KOPT-K1 (cell line): ENCODE data around the gene CDH10.

Experiments
- H3K27ac ChIP-seq: fragments of 200-600 bp; sonication (generic); 2 replicates; pipeline ENCODE4 v1.5.1; 2016; ENCODE audit warnings: antibody characterized with exemption, mild to moderate bottlenecking, low read depth, low read length; ENCODE audit not compliant: poor library complexity, severe bottlenecking
- H3K36me3 ChIP-seq: fragments of 200-600 bp; sonication (generic); 2 replicates; pipeline ENCODE4 v1.5.1; 2017; ENCODE audit warnings: antibody characterized with exemption, mild to moderate bottlenecking, low read length, moderate library complexity; ENCODE audit not compliant: insufficient read depth
- H3K9me3 ChIP-seq: fragments of 200-600 bp; sonication (generic); 2 replicates; pipeline ENCODE4 v1.5.1; 2017; ENCODE audit warnings: antibody characterized with exemption, low read length, mild to moderate bottlenecking; ENCODE audit not compliant: insufficient read depth, poor library complexity, severe bottlenecking

Gene CDH10

DNA sequence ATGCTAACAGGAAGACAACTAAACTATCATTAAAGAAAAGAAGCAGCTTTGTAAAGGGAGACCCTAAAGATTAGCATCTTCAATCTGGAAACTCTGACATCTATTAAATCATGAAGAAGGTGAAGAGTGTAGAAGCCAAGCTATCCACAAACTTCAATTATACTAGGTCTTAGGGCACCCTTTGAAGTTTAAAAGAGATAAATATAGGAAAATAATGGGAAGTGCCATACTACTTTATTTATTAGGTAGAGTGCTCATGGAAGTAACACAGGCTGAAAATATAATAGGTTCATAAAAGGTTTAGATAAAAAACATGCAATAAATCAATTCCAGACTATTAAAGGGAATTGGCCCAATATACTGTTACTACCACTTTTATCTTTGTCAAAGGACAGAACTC, 19.9 kb downstream of the CDH10 start:
- H3K36me3 ChIP-seq = no peaks in the 10 kb centered on the region
- no peak overlapping the region for H3K27ac ChIP-seq
- H3K9me3 ChIP-seq = no peaks in the 10 kb centered on the region

DNA sequence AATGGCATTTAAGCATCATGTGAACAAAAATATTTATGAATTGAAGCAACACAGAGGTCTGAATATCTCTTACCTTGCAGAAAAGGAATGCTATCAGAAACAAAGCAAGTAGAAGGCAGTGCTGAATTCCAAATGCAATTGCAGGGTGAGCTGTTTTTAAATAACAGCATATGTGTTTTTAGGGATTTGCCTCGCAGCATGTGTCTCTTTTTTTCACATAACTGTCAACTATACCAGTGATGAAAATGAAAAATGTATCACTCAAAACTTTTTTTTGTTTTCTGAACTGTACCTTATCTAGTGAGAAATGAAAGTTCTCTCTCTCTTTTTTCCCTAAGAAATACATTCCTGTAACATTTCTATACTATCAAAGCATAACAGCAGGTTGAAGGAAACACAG, 21.2 kb downstream of the CDH10 start:
- Histone ChIP-seq H3K36me3 (no peaks in the 10 kb centered on the region), H3K27ac (no peak overlapping the region)

DNA sequence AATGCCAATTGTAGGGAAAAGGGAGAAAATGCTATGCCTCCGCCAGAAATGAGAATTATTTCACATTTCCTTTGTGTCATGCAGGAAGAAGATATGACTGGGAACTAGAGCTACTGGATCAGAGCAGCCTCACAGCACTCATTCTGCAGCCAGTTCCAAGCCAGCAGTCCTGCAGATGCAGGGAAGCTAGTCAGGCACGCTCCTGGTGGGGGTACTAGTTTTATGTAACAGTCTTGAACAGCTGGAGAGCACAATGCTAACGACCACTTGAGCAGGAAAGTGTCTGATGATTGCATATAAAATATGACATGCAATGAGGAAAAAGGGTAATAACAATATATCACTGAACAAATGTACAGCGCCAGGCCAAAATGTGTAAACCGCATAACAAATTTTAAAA, 21.7 kb downstream of the CDH10 start:
- H3K27ac ChIP-seq = no peak overlapping the region
- H3K36me3 ChIP-seq = no peaks in the 10 kb centered on the region
- H3K9me3 ChIP-seq = no peaks in the 10 kb centered on the region

More for the DNA sequence above, 21.2 kb downstream of the CDH10 start:
- H3K9me3 ChIP-seq = no peaks in the 10 kb centered on the region

DNA sequence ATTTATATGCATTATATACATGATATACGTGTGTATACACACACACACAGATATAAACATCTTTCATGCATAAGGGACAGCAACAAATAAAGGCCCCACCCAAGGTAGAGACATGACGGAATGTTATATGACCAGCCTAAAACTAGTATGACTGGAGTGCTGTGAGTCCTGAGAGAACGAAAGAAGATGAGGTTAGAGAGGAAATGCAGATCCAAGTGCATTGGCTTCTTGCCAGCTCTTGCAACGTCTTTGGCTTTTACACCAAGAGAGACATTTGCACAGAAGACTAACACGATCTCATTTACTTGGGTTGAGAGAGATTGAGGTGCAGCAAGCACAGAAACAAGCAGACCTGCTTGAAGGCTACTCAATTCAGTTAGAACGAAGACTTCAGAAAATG, 23.0 kb downstream of the CDH10 start:
- H3K27ac ChIP-seq = no peak overlapping the region
- H3K9me3 ChIP-seq = no peaks in the 10 kb centered on the region
- no peaks in the 10 kb centered on the region for H3K36me3 ChIP-seq

DNA sequence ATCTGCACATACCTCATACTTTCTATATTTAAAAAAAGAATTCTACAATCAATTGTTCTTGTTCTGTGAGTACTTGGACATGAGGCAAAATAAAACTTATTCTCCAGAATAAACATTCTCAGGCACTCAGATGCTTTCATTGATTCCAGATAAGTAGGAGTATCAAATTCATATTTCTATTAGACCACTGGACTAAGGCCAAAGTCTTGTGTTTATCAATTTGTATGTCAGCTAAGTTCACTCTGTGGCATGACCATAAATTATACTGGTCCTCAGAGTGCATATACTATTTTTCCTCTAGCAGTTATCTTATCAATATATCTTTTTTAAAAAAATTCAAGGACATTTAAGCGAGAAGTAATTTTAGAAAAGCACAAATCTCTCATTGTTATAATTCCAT, 28.2 kb downstream of the CDH10 start:
- Histone ChIP-seq H3K27ac (no peak overlapping the region), H3K36me3 (no peaks in the 10 kb centered on the region), H3K9me3 (no peaks in the 10 kb centered on the region)

DNA sequence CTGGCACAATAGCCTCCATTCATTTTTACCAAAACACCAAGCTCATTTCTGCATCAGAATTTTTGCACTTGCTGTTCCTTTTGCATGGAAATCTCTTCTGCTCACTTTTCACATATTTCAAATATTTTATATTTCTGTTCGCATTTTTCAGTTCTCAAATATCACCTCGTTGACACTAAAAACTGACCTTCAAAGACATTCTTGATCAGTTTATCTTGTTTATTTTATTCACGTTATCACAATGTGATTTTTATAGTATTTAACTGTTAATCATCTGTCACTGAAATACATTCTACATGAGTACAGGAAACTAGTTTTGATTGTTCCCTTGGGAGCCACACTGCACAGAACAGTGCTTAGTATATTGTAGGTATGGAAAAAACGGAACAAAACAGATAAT, 29.6 kb downstream of the CDH10 start:
- Histone ChIP-seq H3K27ac (no peak overlapping the region), H3K36me3 (no peaks in the 10 kb centered on the region), H3K9me3 (no peaks in the 10 kb centered on the region)

DNA sequence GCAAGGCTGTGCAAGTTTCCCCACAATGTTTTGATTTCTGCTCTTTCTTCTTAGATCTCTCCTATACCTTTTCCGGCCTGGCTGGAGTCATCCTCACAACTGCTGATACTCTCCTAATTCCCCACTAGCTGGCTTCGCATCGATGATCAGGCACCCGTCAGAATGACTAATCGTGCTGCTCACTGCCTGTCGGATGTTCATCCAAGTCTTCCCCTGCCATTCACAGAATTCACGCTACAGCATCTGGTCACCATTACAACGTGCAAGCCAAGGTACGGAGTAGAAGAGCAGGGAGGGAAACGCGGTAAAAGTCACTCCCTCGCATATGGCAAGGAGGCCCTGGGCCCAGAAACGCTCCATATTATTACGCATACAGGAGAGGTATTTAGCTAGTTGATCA, 35.1 kb downstream of the CDH10 start:
- no peak overlapping the region for H3K27ac ChIP-seq
- no peaks in the 10 kb centered on the region for H3K9me3 ChIP-seq
- H3K36me3 ChIP-seq = no peaks in the 10 kb centered on the region

DNA sequence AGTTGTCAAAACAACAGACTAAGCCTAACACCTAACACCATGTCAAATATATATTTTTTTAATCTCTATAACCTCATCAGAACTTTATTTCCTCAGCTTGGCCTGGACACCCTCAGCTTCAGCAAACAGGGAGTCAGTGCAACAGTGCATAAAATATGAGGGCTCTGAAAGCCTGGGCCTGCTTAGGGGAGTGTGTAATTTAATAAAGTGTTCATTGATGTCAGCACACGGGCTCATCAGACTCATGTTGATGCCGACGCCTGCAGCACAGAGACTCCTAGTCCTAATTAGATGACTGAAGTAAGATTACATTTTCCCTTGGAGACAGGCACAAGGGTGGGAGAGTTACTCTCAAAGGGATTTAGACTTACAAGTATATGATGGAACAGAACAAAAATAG, 37.8 kb downstream of the CDH10 start:
- no peaks in the 10 kb centered on the region for H3K36me3 ChIP-seq
- H3K27ac ChIP-seq = no peak overlapping the region
- no peaks in the 10 kb centered on the region for H3K9me3 ChIP-seq

DNA sequence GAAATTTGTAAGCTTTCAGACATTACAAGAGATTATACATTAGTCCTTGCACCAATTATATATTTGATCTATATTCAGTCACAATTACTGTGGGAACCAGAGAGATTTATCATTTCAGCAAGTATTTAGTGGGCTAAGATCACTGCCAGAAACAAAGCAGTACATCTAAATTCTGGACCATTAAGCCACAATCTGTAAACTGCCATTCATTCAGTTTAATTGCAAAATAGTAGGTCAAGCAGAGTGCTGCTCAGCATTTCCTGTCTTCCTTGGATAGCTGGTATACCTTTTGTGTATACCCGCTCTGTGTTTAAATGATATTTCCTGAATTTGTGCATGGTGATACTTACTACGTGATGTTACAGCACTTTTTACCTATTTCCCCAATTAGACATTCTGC, 42.6 kb downstream of the CDH10 start:
- H3K27ac ChIP-seq = no peak overlapping the region
- H3K36me3 ChIP-seq = no peaks in the 10 kb centered on the region

DNA sequence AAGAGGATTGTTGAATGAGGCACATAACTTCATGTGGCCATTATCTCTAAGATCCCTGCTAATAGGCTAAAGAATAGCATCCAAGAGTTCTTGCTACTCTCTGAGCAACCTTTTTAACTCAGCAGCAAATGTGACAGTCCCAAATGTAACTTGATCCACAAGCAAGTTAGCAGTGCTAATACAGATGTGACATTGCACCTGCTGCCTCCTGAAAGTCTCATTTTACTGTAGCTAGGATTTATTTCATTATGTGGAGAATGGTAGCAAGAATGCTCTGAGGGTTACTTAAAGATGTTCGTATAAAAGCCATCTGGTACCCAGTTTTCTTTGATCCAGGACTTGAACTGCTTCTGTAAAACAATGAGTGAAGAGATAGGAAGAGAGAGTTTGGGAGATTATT, 45.8 kb downstream of the CDH10 start:
- no peaks in the 10 kb centered on the region for H3K9me3 ChIP-seq
- no peak overlapping the region for H3K27ac ChIP-seq
- H3K36me3 ChIP-seq = no peaks in the 10 kb centered on the region

More for the DNA sequence above, 42.6 kb downstream of the CDH10 start:
- H3K9me3 ChIP-seq = no peaks in the 10 kb centered on the region

DNA sequence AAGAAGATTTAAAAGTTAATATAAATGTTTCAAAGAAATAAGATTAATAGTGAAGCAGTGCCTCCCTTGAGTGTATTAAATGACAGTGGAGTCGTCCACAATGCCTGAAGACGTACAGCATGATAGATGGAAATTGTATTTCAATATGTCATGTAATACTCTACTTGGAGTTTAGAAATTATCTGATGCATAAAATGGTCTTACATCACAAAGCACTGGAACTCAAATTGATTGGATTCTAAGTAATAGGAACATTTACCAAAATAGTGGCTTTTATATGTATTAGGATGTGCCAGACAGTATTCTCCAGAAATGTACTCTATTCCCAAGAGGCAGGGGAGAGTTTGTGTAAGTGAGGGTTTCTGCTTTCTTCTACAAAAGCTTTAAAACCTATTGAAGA, 49.4 kb downstream of the CDH10 start:
- no peak overlapping the region for H3K27ac ChIP-seq
- no peaks in the 10 kb centered on the region for H3K36me3 ChIP-seq
- no peaks in the 10 kb centered on the region for H3K9me3 ChIP-seq

DNA sequence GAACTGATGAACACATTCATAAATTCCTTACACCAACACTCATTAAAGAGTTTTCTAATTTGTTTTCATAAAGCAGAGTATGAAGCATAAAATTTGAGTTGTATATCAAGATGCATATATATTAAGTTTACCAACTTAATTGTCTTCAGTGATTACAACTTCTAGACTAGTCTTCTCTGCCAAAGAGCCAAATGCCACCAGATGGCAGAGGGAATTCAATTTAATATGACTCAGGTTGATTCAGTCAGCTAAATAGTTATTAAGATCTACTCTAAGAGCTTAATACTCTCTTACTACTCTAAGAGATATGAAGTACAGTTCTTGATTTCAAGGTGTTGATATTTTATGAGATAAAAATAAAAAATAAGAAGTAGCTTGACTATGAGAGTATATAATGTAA, 53.4 kb downstream of the CDH10 start:
- H3K9me3 ChIP-seq = no peaks in the 10 kb centered on the region
- no peak overlapping the region for H3K27ac ChIP-seq
- no peaks in the 10 kb centered on the region for H3K36me3 ChIP-seq

DNA sequence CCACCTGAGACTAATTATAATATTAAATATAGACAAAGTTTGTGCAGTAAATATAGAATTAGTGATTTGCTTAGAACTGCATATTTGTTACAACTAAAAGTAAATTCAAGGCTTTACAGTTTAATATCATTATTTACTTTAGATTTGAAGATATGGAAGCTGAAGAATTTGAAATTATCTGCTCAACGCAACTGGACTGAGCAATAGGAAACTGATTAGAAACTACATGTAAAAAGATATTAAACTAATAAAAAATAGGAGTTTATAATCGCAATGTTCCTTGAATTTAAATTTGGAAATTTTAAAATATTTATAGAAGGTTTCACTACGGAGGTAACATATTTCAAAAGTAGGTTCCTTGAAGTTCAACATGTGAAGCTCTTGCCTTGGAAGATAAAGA, 55.2 kb downstream of the CDH10 start:
- H3K27ac ChIP-seq = no peak overlapping the region
- no peaks in the 10 kb centered on the region for H3K36me3 ChIP-seq
- no peaks in the 10 kb centered on the region for H3K9me3 ChIP-seq

DNA sequence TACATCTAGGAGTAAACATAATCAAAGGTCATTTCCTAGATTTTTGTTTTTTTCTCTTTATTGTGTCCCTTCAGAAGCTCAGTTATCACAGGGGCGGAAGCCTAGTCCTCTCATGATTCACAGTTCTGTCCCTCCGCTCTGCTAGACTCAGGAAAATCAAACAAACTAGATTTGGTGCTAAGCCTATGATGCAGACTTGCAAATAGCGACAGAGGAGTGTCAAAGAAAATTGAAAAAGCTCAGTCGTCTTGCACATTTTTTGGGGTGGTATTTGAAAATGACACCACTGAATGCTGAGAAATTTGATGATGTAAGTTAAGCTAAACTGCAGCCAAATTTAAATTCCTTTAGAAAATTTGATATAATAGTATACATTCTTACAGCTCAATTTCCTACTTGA, 59.0 kb downstream of the CDH10 start:
- Histone ChIP-seq H3K9me3 (no peaks in the 10 kb centered on the region), H3K36me3 (no peaks in the 10 kb centered on the region), H3K27ac (no peak overlapping the region)

DNA sequence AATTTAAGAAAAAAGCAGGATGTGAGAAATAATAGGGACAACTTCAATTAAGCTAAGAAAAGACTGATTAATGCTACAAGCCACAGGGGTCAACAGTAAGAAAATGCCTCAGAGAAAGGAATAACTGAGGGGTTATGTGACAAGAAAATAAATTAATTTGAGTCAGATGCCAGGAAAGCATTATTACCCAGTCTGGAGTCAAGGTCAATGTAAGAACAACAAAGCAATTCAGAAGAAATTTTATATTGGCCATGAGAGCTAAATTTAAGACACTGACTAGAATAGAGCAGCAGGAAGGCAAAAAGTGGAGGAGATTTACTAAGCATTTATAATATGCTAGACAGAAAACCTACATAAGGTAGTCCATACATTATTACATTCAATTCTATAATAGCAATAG, 73.5 kb downstream of the CDH10 start:
- Histone ChIP-seq H3K9me3 (no peaks in the 10 kb centered on the region), H3K36me3 (no peaks in the 10 kb centered on the region), H3K27ac (no peak overlapping the region)

DNA sequence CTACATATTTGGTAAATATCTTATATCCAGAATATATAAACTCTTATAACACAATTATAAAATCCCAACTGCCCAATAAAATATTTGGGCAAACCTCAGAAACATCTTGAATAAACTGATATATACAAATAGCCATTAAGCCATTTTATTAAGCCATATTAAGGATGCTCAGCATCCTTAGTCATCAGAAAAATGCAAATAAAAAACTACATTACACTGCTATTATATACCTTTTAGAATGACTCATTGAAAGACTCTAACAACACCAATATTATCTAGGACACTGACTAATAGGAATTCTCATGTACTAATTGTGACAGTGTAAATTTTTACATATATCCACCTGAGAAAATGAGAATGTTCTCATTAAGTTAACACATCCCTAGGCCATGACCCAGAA, 77.8 kb downstream of the CDH10 start:
- Histone ChIP-seq H3K9me3 (no peaks in the 10 kb centered on the region), H3K27ac (no peak overlapping the region), H3K36me3 (no peaks in the 10 kb centered on the region)

DNA sequence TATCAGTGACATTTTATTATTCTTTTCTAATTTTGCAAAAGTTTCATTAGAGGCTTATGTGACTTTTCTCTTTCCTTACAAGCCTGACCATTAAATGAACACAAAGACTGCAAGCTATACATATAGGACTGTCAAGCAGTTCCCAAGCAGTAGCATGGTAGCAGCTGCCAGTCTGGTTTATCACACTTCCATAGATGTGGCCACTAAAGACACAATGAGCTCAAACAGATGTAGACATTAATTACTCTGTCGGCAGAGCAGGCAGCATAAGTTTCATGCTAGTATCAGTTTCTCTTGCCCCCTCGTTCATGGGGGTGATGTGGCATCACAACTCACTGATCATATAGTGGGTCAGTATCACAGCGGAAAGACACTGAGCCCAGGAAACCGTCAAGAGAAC, 89.5 kb downstream of the CDH10 start:
- Histone ChIP-seq H3K27ac (no peak overlapping the region), H3K36me3 (no peaks in the 10 kb centered on the region), H3K9me3 (no peaks in the 10 kb centered on the region)
